Endothelial cell of umbilical vein (primary cell): ENCODE data around the gene THSD7A. TPM values are rescaled to one million over a fixed set of nuclear protein-coding genes. Genes with fewer than 3 reads are reported as not detected.

Source experiments
- BruUV-seq: library from RNA; stranded (reverse); fragments of 400-500 nt; replicated peaks from 2 replicates; lab custom pipeline; 2021; lab: Mats Ljungman, UMichigan
- CTCF ChIA-PET: fragments of 300-600, 350-600 bp; sonication (Branson Sonifier 250); formaldehyde crosslinking; loops from one replicate; lab custom pipeline; 2021; ENCODE audit warnings: antibody characterized with exemption, inconsistent platforms; lab: Charles Lee
- POLR2A ChIA-PET: fragments of 300-600, 350-600 bp; sonication (Branson Sonifier 250); formaldehyde crosslinking; loops from one replicate; lab custom pipeline; 2021; ENCODE audit warnings: antibody characterized with exemption, inconsistent platforms; lab: Charles Lee
- DNase-seq: peaks from one replicate; pipeline ENCODE4 v3.0.0-alpha.2; 2011; ENCODE audit warnings: low read depth, low spot score
- FAIRE-seq: peaks from 2 replicates; lab custom pipeline; 2011; peaks lifted over from hg19 to GRCh38; lab: Jason Lieb, UNC
- H2AFZ ChIP-seq: 2 replicates; pipeline ENCODE4 v1.6.0; 2012; ENCODE audit warnings: low read depth, low read length, control low read depth, inconsistent platforms
- H3K27ac ChIP-seq: 2 replicates; pipeline ENCODE4 v1.5.1; 2011; ENCODE audit warnings: low read depth, mild to moderate bottlenecking, control low read depth, low read length, moderate library complexity; ENCODE audit not compliant: insufficient read depth
- H3K27me3 ChIP-seq, 2 experiments: 2 replicates each; pipeline versions ENCODE4 v1.6.0 to v1.6.1; 2011; ENCODE audit warnings: low read length in 2 of 2, mixed read lengths in 1 of 2; ENCODE audit not compliant: control insufficient read depth in 2 of 2, insufficient read depth in 2 of 2
- H3K36me3 ChIP-seq, 2 experiments: 2 replicates in 1 of 2; 3 replicates in 1 of 2; pipeline ENCODE4 v1.5.1; 2011; ENCODE audit warnings: low read length in 2 of 2, mild to moderate bottlenecking in 1 of 2, moderate library complexity in 1 of 2; ENCODE audit not compliant: control insufficient read depth in 2 of 2, insufficient read depth in 2 of 2; ENCODE audit errors: extremely low read depth in 1 of 2
- H3K4me1 ChIP-seq: 3 replicates; pipeline ENCODE4 v1.5.1; 2011; ENCODE audit warnings: mild to moderate bottlenecking, low read length; ENCODE audit not compliant: control insufficient read depth, insufficient read depth; ENCODE audit errors: extremely low read depth
- H3K4me2 ChIP-seq: 2 replicates; pipeline ENCODE4 v1.6.1; 2011; ENCODE audit warnings: low read length, control low read depth, mixed read lengths; ENCODE audit not compliant: insufficient read depth
- H3K4me3 ChIP-seq, 3 experiments: fragments of 200-600 bp in 1 of 3; sonication (generic), shearing (Covaris generic) in 1 of 3; replicated peaks in 1 of 3; 2 replicates each; pipeline ENCODE4 v1.5.1; 2011 to 2016; ENCODE audit warnings: control low read depth in 3 of 3, low read length in 3 of 3, mild to moderate bottlenecking in 2 of 3, inconsistent platforms in 1 of 3, low read depth in 1 of 3, moderate library complexity in 1 of 3; ENCODE audit not compliant: insufficient read depth in 1 of 3
- H3K79me2 ChIP-seq: 2 replicates; pipeline ENCODE4 v1.6.0; 2012; ENCODE audit warnings: low read length, inconsistent platforms; ENCODE audit not compliant: control insufficient read depth, insufficient read depth
- H3K9ac ChIP-seq: replicated peaks from 2 replicates; pipeline ENCODE3; 2011; ENCODE audit warnings: low read length, control low read depth; ENCODE audit not compliant: insufficient read depth; ENCODE audit errors: extremely low read depth
- H3K9me1 ChIP-seq: replicated peaks from 3 replicates; pipeline ENCODE4 v1.6.0; 2011; ENCODE audit warnings: mild to moderate bottlenecking, low read length; ENCODE audit not compliant: control insufficient read depth, insufficient read depth; ENCODE audit errors: extremely low read depth
- H3K9me3 ChIP-seq: replicated peaks from 2 replicates; pipeline ENCODE4 v1.5.1; 2012; ENCODE audit warnings: low read length, inconsistent platforms; ENCODE audit not compliant: control insufficient read depth, insufficient read depth
- H4K20me1 ChIP-seq: replicated peaks from 2 replicates; pipeline ENCODE3; 2011; ENCODE audit warnings: mild to moderate bottlenecking, low read length; ENCODE audit not compliant: control insufficient read depth, insufficient read depth; ENCODE audit errors: extremely low read depth
- EZH2 ChIP-seq: IDR thresholded peaks from 2 replicates; pipeline ENCODE4 v1.6.1; 2012; ENCODE audit warnings: borderline replicate concordance, low read depth, mild to moderate bottlenecking, moderate library complexity, low read length, inconsistent platforms; ENCODE audit not compliant: severe bottlenecking
- FOS ChIP-seq: IDR thresholded peaks from 2 replicates; pipeline ENCODE4 v1.6.1; 2011; ENCODE audit warnings: mild to moderate bottlenecking, low read length, moderate library complexity, borderline replicate concordance; ENCODE audit not compliant: insufficient read depth
- GATA2 ChIP-seq: IDR thresholded peaks from 2 replicates; pipeline ENCODE4 v1.7.0; 2011; ENCODE audit warnings: low read depth, mild to moderate bottlenecking, moderate library complexity, mixed read lengths, low read length; ENCODE audit not compliant: insufficient read length, insufficient read depth
- JUN ChIP-seq: IDR thresholded peaks from 2 replicates; pipeline ENCODE4 v1.6.1; 2011; ENCODE audit warnings: borderline replicate concordance, low read depth; ENCODE audit not compliant: insufficient read length, insufficient read depth
- MYC ChIP-seq: IDR thresholded peaks from one replicate; pipeline ENCODE4 v1.6.1; 2011; ENCODE audit warnings: mild to moderate bottlenecking, low read depth, low read length
- POLR2A ChIP-seq: IDR thresholded peaks from 2 replicates; pipeline ENCODE4 v1.6.1; 2012; ENCODE audit warnings: low read depth, mild to moderate bottlenecking, control low read depth, low read length
- POLR2AphosphoS5 ChIP-seq: IDR thresholded peaks from 2 replicates; pipeline ENCODE4 v1.6.1; 2012; ENCODE audit warnings: low read depth, mild to moderate bottlenecking, control low read depth, low read length, moderate library complexity; ENCODE audit not compliant: insufficient read depth
- dilution Hi-C: fragments of 300-500 bp; cut with MboI; formaldehyde crosslinking; loops from one replicate; pipeline ENCODE4 v1.15.0; 2019; ENCODE audit warnings: low sequenced_read_pairs; ENCODE audit not compliant: extremely low pct_ligation_motif_present
- intact Hi-C: fragments of 100-400 bp; cut with micrococcal nuclease; formaldehyde crosslinking; loops from one replicate; pipeline ENCODE4 v1.10.0; 2022
- polyA plus RNA-seq, 4 experiments: library from polyadenylated mRNA; depleted of rRNA in 3 of 4; stranded (reverse) in 3 of 4; unstranded in 1 of 4; fragments of >200 nt; gene quantifications; 2 replicates each; pipeline versions ENCODE4 v1.2.1 to v1.2.3, GENCODE V29; 2011 to 2012; ENCODE audit warnings: missing spikeins in 1 of 4
- total RNA-seq: library from RNA; stranded (reverse); gene quantifications from 2 replicates; pipeline ENCODE4 v1.2.3, GENCODE V29; 2021
- TF ChIP-seq, protein P1 (sequence below): IDR thresholded peaks from 2 replicates; pipeline ENCODE4 v1.6.1; 2011; ENCODE audit not compliant: insufficient read depth, insufficient read length
- TF ChIP-seq, protein P2 (sequence below), 2 donors: IDR thresholded peaks; 1 replicate in 1 of 2; 2 replicates in 1 of 2; pipeline ENCODE4 v1.5.1; 2011; ENCODE audit warnings: low read length in 2 of 2, mild to moderate bottlenecking in 2 of 2, moderate library complexity in 2 of 2, control low read depth in 1 of 2, inconsistent platforms in 1 of 2, low read depth in 1 of 2; ENCODE audit not compliant: insufficient read depth in 1 of 2; ENCODE audit errors: extremely low read depth in 1 of 2

Gene THSD7A
- total and polyA plus RNA-seq, 2 donors (not counting 3 experiments of a cell fraction or from before 2014, with no cell fraction given) = 3.3 to 12.7 TPM

DNA sequence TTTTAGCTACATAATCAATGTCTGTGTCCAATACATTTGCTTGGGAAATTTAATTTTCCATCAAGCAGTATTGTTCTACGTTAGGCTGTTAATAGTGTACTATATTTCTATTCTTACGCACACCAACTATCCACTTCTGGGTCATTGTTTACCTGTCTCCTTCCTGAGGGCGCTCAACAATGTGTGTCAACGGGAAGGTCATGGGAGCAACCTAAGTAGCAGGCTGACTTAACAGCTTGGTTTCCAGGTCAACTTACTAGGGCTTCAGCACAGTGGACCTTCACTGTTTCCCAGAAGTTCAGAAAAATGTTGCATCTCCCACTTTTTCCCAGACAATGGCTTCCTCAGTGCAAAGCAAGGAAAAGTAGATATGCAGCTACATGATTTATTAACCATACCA, 13.7 kb downstream of the THSD7A start:
- Histone ChIP-seq H3K9me3 (no peaks in the 10 kb centered on the region), H3K4me3 (no peak overlapping the region), H3K27ac (no peak overlapping the region), H3K27me3 (no peaks in the 10 kb centered on the region), H3K36me3 (no peaks in the 10 kb centered on the region), H4K20me1 (no peaks in the 10 kb centered on the region), H3K4me2 (no peak overlapping the region), H3K9me1 (no peaks in the 10 kb centered on the region), H3K79me2 (no peaks in the 10 kb centered on the region), H2AFZ (no peak overlapping the region), H3K9ac (no peak overlapping the region), H3K4me1 (peaks cover 15% of the 10 kb centered on the region)
- POLR2A ChIA-PET = no interaction called here
- dilution Hi-C loops = no loop called here
- CTCF ChIA-PET = interaction anchor here (1.3 to 1.9 kb wide), 3 partner anchors 11 to 18 kb away, joined by 4 to 7 read pairs (median 5); no protein-coding TSS in a partner anchor
- DNase-seq (peak; percentile 90), FAIRE-seq (peak; percentile 81)
- TF ChIP-seq MYC (no peak), FOS (no peak), POLR2A (no peak), EZH2 (no peak), POLR2AphosphoS5 (no peak), JUN (no peak), GATA2 (no peak)
- TF ChIP-seq, protein P1, sequence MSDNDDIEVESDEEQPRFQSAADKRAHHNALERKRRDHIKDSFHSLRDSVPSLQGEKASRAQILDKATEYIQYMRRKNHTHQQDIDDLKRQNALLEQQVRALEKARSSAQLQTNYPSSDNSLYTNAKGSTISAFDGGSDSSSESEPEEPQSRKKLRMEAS = no peak
- TF ChIP-seq, protein P2, sequence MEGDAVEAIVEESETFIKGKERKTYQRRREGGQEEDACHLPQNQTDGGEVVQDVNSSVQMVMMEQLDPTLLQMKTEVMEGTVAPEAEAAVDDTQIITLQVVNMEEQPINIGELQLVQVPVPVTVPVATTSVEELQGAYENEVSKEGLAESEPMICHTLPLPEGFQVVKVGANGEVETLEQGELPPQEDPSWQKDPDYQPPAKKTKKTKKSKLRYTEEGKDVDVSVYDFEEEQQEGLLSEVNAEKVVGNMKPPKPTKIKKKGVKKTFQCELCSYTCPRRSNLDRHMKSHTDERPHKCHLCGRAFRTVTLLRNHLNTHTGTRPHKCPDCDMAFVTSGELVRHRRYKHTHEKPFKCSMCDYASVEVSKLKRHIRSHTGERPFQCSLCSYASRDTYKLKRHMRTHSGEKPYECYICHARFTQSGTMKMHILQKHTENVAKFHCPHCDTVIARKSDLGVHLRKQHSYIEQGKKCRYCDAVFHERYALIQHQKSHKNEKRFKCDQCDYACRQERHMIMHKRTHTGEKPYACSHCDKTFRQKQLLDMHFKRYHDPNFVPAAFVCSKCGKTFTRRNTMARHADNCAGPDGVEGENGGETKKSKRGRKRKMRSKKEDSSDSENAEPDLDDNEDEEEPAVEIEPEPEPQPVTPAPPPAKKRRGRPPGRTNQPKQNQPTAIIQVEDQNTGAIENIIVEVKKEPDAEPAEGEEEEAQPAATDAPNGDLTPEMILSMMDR (IDR thresholded peaks at IDR 0.05; ENCODE audit: extremely low read depth in 1 of 2, insufficient read depth in 1 of 2, low read depth in 1 of 2, low read length in 2 of 2) = no peak
- intact Hi-C loops = loop anchor here (5.0 kb wide), 1 partner anchor 101 kb away; no protein-coding TSS in a partner anchor
- BruUV-seq = no TSS peak
